GM12874 (cell line): ENCODE data around the gene AP3B1.

Experiments used
- TF ChIP-seq, protein P1 (sequence below): IDR thresholded peaks from 2 replicates; pipeline ENCODE4 v1.5.1; 2011; ENCODE audit warnings: low read depth, mild to moderate bottlenecking, control low read depth, low read length, moderate library complexity; ENCODE audit not compliant: insufficient read depth

AP3B1 gene

DNA sequence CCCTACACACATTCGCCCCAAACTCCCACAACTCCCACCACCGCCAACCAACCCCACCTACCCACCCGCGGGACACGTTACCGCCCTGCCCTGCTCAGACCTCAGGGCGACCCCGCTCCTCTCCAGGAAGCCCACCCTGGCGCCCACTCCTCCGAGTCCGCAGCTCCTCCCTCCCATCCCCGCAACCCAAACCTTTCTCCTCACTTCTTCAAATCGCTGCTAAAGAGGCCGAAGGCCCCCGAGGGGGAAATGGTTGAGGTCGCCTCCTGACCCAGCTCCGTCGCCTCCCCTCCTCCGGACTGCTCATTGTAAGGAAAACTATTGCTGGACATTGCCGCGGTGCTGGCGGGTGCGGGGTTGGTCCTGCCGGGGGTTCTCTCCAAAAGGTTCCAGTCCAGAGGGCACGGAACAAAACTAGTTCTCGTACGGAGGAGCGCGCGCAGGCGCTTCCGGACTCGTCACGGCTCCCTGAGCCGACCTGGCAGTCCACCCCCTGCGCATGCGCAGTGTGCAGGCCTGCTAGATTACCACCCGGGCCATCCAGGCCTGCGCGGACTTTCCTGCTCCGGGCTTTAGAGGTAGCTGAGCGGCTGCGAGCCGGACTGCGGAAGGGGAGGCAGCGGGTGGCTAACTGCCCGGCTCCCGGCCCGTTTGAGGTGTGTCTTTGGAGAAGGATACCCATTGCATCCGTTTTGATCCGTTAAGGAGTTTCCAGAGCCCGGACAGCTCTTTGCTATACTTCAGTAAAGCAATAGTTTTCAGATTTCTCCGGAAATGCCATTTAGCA lies at the start of gene AP3B1:
Gene AP3B1 (minus strand): TSS at position 451 of the 787 bp plus-strand sequence. CDS start 119 bp downstream, at position 332.
- TF ChIP-seq, protein P1, sequence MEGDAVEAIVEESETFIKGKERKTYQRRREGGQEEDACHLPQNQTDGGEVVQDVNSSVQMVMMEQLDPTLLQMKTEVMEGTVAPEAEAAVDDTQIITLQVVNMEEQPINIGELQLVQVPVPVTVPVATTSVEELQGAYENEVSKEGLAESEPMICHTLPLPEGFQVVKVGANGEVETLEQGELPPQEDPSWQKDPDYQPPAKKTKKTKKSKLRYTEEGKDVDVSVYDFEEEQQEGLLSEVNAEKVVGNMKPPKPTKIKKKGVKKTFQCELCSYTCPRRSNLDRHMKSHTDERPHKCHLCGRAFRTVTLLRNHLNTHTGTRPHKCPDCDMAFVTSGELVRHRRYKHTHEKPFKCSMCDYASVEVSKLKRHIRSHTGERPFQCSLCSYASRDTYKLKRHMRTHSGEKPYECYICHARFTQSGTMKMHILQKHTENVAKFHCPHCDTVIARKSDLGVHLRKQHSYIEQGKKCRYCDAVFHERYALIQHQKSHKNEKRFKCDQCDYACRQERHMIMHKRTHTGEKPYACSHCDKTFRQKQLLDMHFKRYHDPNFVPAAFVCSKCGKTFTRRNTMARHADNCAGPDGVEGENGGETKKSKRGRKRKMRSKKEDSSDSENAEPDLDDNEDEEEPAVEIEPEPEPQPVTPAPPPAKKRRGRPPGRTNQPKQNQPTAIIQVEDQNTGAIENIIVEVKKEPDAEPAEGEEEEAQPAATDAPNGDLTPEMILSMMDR, result no peak

DNA sequence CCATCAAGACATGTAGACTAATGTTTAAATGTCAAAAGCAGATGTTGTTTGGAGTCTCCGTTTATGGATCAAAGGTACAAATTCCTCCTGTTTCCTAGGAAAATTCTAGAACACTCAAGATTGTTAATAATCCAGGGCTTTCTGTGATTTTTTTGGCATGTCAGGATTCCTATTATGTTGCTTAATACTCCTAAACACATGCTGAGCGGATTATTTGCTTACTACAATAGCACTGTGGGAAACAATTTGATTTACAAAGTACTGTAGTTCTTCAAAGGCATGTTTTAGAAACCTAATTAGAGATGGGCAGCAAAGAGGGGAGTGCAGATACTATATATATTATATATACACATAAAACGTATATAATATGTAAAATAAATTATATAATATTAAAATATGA lies 46.9 kb upstream of the AP3B1 start:
- TF ChIP-seq, protein P1, result no peak

GRCh38 chr5:78339617-78340436 lies 45.3 kb upstream of the AP3B1 start:
- TF ChIP-seq, protein P1, result no peak

DNA sequence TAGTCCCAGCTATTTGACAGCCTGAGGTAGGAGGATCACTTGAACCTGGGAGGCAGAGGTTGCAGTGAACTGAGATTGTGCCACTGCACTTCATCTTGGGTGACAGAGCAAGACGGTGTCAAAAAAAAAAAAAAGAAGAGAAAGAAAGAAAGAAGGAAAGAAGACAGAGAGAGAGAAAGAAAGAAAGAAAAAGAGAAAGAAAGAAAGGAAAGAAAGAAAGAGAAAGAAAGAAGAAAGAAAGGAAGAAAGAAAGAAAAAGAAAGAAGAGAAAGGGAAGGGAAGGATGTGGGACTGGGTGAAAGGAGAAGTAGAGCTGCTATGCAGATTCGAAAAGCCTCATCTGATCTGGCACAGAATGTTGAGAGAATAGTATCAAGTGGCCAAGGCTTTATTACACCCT lies 42.2 kb upstream of the AP3B1 start:
- TF ChIP-seq, protein P1, result no peak

DNA sequence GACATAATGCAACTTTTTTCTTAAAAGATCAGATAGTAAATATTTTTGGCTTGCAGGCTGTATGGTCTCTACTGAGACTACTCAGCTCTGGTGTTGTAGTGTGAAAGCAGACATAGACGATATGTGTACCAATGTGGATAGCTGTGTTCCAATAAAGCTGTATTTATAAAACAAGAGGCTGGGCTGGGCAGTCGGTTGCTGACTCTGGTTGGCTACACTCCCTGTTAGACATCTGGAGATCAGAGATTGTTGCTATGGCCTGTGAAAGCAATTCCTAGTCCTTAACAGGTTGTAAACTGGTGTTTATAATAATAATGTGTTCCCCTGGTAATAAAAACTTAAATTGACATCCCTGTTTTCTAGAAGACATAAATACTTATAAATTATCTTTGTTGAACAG lies 41.5 kb upstream of the AP3B1 start:
- TF ChIP-seq, protein P1, result no peak

DNA sequence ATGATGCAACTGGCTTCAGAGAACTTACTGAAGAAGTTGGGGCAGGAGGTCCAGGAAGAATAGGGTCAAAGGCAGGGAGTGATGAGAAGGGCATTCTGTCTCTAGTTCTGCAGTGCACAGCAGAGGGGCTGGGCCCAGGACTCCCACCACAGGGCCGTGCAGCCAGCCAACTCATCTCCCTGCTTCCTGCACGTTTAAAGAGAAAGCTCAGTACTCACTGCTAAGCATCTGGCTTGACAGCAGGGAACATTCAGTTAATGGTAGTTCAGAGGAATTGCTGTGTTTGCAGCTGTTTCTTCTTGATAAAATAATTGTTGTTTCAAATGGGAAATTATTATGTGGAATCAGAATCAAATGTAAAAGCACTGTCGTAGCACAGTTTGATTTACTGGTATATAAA lies 40.3 kb upstream of the AP3B1 start:
- TF ChIP-seq, protein P1, result no peak

DNA sequence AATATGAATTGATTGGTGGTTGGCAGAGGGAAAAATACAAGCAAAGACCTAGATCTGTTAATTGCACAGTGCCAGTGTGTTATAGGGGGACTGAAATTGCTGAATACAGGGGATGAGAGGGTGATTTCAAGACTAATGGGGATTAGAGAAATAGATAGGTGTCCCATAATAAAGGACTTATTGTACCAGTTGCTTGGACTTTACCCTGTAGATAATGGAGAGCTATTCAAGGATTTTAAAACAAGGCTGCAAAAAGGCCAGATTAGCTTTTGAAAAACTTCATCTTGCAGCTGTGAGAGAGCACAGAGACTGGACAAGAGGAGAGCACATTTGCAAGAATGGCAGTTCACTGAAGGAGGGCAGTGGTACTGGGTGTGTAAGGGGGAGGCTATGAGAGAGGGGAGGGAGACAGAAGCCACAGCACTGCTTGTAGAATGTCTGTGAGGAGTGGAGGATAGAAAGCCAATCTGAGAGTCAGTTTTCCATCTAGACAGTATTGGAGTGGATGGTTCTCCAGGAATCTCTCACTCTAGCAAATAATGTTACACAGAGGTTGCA lies 37.1 kb upstream of the AP3B1 start:
- TF ChIP-seq, protein P1, result no peak
